Mammary epithelial cell (primary cell): ENCODE data around the gene IFT27.

Source experiments
- EZH2 ChIP-seq: IDR thresholded peaks from 2 replicates; pipeline ENCODE4 v1.6.1; 2012; ENCODE audit warnings: low read length, inconsistent platforms, borderline replicate concordance
- TF ChIP-seq, protein P1 (sequence below), 2 donors: IDR thresholded peaks in 1 of 2; conservative IDR thresholded peaks in 1 of 2; 2 replicates each; pipeline ENCODE4 v1.5.1; 2011 to 2012; ENCODE audit warnings: inconsistent platforms in 2 of 2, low read length in 2 of 2, mild to moderate bottlenecking in 2 of 2, control low read depth in 1 of 2, low read depth in 1 of 2; ENCODE audit not compliant: insufficient read depth in 1 of 2; ENCODE audit errors: extremely low read depth in 1 of 2

DNA sequence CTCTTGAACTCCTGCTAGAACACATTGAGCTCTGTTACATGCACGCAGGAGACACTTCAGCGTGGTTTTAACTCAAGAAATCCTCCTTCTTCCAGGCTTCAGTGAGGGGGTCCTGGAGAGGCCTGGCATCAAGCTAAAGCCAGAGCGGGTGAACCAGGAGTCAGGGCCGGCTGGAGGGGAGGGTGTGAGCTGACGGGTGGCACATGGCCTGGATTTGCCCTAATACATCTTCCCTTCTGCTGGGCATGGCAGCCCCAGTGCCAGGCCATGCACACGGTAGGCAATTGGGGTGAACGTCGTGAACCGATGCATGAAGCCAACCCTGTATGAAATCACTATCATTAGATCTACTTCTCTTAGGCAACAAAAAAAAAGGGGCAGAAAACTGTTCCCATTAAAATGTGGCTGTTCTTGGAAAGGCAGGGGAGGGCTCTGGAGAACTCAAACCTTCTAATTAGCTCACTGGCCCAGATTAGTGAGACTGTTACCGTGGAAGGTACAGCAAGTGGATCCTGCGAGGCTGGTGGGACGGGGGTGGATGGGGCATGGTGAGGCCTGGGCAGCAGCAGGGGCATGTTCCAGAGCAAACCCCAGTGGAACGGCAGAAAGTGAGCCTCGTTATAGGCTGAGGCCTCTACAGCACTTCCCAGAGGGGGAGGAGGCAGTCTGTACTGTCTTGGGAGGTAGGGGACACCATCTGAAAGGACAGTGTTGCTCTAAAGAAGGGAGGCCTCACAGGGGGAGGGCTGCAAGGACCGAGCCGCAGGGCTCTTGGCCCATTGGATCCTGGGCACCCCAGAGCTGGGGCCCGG is 10.6 kb downstream of the IFT27 start:
- TF ChIP-seq, protein P1, sequence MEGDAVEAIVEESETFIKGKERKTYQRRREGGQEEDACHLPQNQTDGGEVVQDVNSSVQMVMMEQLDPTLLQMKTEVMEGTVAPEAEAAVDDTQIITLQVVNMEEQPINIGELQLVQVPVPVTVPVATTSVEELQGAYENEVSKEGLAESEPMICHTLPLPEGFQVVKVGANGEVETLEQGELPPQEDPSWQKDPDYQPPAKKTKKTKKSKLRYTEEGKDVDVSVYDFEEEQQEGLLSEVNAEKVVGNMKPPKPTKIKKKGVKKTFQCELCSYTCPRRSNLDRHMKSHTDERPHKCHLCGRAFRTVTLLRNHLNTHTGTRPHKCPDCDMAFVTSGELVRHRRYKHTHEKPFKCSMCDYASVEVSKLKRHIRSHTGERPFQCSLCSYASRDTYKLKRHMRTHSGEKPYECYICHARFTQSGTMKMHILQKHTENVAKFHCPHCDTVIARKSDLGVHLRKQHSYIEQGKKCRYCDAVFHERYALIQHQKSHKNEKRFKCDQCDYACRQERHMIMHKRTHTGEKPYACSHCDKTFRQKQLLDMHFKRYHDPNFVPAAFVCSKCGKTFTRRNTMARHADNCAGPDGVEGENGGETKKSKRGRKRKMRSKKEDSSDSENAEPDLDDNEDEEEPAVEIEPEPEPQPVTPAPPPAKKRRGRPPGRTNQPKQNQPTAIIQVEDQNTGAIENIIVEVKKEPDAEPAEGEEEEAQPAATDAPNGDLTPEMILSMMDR (conservative IDR thresholded peaks at IDR 0.05 in 1 of 2, IDR thresholded peaks at IDR 0.05 in 1 of 2; ENCODE audit: extremely low read depth in 1 of 2, insufficient read depth in 1 of 2, low read depth in 1 of 2, low read length in 2 of 2) = no peak
- no peak for TF ChIP-seq EZH2
